GM19025 (cell line): ENCODE results near the gene PHB1.
A peak's percentile ranks its signal among the peaks of the same experiment; 100 is the strongest.
"Not testable (repeated sequence)": the region's sequence is repeated elsewhere in the genome, so short reads cannot be mapped to it uniquely, and the experiment has no call there.

Experiments
- ATAC-seq: cut with Tn5 transposase; IDR thresholded peaks from one replicate; pipeline ENCODE4 v1.9.1; 2021; ENCODE audit warnings: mild to moderate bottlenecking, low read depth, moderate library complexity; ENCODE audit not compliant: unreplicated experiment

PHB1 gene

DNA sequence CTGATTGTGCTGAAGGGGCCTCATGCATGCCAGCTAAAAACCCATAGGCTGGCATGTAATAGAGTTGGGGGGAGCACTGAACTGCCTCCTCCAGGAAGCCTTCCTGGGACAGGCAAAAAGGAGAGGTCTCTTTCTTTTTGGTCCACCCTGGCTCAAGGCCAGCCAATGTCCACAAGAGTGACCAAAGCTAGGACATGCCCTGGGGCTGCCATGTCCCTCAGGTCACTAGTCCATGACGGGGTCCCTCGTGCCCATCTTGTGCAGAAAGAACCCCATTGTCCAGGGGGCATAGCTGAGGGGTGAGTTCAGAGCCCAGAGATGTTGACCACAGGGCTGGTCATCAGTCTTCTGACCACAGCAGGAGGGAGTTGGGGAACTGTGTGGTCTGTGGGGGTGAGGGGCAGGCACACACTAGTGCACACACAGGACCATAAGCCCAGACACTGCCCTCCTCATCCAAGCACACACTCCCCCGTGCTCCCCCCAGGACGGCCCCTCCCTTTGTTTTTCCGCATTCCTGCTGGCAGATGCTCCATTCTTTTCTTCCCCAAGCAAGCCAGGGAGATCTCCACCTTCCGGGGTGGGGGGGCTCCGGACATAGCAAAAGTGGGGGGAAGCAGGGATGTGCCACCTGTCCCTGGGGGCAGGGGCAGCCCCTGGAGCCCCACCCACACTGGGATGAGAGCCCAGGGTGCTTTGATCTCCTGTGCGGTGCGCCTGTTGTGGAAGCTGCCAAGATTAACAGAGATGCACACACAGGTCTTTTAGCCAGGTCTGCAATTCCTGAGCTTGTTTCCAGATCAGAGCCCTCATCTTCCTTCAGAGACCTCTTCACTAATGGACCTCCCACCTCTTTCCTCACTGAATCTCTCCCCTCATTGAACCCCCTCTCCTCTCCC, 25.2 kb upstream of the PHB1 start:
- ATAC-seq, result no peak

- ATAC-seq, result no peak
Measured at GRCh38 chr17:49439305-49439672, 24.6 kb upstream of the PHB1 start.

DNA sequence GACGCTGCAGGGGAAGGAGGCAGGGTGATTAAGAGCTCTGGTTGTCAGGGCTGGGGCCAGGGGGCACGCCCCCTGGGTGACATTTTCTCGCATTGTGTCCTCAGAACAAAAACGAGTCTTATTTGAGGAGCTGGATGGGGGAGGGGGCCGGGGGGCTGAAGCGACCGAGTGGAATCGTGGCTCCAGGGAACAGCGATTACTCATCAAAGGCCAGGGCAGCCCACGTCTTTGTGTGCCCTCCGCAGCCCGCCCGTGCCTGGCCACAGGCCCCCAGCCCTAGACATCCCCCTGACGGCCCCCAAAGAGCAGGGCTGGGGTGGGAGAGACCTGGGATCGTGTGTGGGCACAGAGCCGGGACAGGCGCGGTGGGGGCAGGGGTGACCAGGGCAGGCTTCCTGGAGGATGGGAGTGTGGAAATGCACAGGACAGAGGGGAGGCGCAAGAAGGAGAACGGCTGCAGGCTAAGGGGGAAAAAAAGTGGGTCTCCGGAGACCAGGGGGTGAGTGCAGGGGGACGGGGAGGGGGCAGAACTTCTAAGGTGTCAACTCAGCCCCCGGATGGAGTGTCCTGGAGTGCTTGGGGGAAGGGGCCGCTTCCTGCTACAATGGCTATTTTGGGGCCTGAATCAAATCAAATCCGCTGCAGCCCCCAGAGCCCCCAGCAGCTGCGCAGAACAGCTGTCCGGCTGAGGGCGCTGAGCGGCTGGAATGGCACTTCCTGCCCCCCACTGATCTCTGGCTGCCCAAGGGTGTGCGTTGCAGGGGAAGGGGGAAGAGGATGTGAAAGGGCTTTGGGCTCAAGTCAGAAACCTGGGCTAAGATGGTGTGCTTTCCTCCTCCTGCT, 24.0 kb upstream of the PHB1 start:
- no peak for ATAC-seq

GRCh38 chr17:49437696-49438435, 23.2 kb upstream of the PHB1 start:
- no peak for ATAC-seq

- no peak for ATAC-seq
Measured at GRCh38 chr17:49436174-49436573, 21.5 kb upstream of the PHB1 start.

GRCh38 chr17:49435671-49436029, 21.0 kb upstream of the PHB1 start:
- ATAC-seq, result no peak

DNA sequence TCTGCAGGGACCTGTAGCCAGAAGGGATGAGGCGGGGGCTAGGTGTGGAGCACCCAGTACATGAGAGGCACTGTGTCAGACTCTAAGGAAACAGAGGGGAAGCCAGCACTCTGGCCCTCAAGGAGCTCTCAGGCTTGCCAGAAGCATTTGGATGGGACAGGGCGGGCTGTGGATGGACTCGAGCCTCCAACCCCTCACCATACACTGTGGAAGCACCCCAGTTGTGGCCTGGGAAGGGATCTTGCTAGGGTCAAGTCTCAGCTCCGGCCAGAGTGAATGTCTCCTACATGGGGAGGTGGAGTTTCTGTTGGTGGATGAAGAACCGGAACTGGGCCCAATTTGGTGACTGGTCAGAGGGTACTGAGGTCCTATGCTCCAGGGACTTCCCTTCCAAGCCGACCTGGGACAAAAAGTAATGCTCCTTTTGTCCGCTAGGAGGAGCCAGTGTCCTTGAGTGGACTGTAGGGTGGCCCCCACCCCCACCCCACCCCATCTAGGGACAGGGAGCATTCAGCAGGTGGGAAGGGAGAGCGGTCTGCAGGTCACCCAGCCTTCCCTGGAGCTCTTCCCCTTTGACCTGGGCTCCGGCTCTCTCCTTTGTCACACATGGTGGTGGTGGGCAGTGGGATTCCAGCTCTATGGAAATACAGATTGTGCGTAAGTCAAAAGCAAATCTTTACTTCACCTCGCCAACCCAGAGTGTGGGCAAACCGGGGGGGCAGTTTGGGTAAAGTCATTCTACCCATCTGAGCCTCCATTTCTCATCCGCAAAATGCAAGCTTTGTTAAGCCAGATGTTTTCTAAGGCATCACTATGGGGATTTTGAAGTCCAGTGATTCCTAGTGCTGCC, 20.4 kb upstream of the PHB1 start:
- no peak for ATAC-seq

DNA sequence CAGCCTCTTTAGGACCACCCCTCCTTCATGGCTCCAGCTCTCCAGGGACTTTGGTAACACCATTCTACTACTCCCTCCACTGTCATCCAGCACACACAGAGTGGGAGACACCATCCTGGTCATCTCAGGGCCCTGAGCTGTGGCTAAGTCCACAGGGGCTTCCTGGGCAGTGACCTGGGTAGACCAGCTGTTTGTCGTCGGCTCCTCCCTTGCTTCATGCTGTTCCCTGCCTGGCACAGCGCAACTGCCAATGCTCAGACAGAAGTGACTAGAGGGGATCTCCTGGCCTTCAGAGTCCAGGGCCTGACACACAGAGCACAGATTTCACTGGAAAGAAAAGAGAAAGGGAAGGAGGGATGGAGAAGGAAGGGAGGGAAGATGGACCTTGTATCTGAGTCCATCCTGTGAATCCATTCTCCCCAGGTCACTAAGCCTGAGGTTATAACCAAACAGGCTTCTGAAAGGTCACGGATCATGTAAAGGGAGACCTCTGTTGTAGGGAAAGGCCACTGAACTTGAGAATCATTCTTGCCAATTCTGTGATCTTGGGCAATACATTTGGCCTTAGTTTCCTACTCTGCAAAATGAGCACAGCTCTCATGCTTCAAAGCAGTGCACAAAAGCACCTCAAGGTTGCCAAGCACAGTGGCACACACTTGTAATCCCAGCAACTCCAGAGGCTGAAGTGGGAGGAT, 18.5 kb upstream of the PHB1 start:
- ATAC-seq, result no peak

DNA sequence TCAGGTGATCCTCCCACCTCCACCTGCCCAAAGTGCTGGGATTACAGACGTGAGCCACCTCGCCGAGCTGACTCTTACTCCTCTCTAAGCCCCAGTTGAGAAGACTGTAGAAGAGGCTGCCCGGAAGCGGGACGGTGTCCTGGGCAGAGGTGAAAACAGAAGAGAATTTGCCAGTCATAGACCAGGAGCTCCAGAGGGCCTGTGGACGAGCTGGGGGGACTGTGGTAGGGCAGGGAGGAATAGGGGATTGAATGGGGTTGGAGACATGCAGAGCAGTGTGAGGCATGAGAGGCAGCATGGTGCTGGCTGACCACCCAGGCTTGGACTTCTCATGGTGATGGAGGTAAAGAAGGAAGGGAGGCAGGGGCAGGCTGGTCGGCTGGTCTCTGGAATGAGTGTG, 17.1 kb upstream of the PHB1 start:
- no peak for ATAC-seq

GRCh38 chr17:49425004-49425286, 10.3 kb upstream of the PHB1 start:
- no peak for ATAC-seq

GRCh38 chr17:49424276-49425003, 9.8 kb upstream of the PHB1 start:
- ATAC-seq, result not testable (repeated sequence)

DNA sequence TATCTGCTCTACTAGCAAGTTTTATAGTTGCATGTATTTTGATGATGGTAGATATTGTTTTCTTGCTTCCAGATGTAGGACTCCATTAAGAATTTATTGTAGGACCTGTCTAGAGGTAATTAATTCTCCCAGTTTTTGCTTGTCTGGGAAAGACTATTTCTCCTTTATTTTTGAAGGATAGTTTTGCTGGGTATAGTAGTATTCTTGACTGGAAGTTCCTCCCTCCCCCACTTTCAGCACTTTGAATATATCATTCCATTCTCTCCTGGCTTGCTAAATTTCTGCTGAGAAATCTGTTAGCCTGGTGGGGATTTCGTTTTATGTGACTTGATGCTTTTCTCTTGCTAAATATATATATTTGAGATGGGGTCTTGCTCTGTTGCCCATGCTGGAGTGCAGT, 8.0 kb upstream of the PHB1 start:
- ATAC-seq, result no peak

- ATAC-seq, result not testable (repeated sequence)
Measured at GRCh38 chr17:49419761-49420160, 5.1 kb upstream of the PHB1 start.

DNA sequence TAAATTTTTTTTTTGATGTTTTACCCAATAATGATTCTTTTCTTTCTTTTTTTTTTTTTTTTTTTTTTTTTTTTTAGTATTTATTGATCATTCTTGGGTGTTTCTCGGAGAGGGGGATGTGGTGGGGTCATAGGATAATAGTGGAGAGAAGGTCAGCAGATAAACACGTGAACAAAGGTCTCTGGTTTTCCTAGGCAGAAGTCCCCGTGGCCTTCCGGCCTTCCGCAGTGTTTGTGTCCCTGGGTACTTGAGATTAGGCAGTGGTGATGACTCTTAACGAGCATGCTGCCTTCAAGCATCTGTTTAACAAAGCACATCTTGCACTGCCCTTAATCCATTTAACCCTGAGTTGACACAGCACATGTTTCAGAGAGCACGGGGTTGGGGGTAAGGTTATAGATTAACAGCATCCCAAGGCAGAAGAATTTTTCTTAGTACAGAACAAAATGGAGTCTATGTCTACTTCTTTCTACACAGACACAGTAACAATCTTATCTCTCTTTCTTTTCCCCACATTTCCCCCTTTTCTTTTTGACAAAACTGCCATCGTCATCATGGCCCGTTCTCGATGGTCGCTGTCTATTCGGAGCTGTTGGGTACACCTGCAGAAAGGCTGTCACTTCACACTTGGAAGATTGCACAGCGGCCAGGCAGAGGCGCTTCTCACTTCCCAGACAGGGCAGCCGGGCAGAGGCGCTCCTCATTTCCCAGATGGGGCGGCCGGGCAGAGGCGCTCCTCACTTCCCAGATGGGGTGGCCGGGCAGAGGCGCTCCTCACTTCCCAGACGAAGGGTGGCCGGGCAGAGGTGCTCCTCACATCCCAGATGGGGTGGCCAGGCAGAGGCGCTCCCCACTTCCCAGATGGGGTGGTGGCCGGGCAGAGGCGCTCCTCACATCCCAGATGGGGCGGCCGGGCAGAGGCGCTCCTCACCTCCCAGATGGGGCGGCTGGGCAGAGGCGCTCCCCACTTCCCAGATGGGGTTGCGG, 4.4 kb upstream of the PHB1 start:
- not testable (repeated sequence) for ATAC-seq

GRCh38 chr17:49414271-49414621, 436 bp downstream of the PHB1 start:
- ATAC-seq, result no peak

- ATAC-seq, result no peak
Measured at GRCh38 chr17:49409066-49409465, 5.6 kb downstream of the PHB1 start.

DNA sequence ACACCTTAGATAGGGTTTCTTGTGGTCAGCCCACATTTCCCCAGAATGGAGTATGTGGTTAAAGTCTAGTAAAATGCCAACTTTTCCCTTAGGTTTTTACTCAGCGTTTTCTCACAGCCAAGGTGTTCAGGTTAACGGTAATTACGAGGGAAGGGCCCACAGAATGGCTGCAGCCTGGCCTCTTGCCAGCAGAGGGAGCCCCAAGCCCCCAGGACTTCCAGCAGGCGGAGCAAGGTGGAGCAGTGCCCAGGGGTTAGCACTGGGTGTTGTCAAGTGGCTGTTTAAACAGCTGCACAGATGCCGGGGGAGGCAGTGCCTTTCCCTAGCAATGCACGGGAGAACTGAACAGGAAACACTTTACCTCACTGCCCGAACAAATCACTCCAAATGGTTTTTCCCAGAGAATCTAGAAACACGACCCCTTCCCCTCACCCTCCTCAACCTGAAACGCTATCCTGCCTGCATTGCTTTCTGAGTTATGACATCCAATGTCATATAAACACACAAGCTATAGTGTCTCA, 6.6 kb downstream of the PHB1 start:
- ATAC-seq, result peak; percentile 69

DNA sequence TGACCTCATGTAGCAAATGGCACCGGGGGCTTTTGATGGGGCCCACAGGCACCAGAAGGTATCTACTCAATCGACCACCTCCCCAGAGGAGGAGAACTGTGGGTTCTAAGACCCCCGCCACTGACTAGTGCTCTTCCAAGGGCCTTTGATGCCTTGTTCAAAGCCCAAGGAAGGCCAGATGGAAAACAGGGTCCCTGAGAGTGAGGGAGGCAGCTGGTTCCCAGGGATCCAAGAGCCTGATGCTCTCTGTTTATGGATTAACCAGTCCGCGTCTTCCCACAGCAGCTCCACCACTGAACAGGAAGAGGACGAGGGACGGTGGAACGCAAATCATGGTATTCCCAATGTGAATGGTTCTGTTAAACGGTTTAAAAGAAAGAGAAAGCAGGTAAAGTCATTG, 7.6 kb downstream of the PHB1 start:
- ATAC-seq, result no peak
